Esophagus mucosa (tissue), 1 donor: Measurements from ENCODE around the gene PRR5. TPM values are rescaled to one million over a fixed set of nuclear protein-coding genes. Genes with fewer than 3 reads are reported as not detected.

ENCODE experiments used
- ATAC-seq: fragments of 200-7000 bp; cut with Tn5 transposase; one replicate; pipeline ENCODE4 v1.9.1; 2020
- total RNA-seq: library from RNA; stranded (reverse); gene quantifications from one replicate; pipeline ENCODE4 v1.2.4, GENCODE V29; 2023
- donor health status: DM: yes; HTN: yes; CAD: no.

The PRR5 gene
- total RNA-seq, 1 donor from 2014 or later: 11.1 TPM

GRCh38 chr22:44758344-44758973 lies 56.5 kb downstream of the PRR5 start:
- ATAC-seq: peak; percentile 21

GRCh38 chr22:44759001-44759400 lies 57.0 kb downstream of the PRR5 start:
- no peak for ATAC-seq

- ATAC-seq: no peak
These were observed 57.7 kb downstream of the PRR5 start for GRCh38 chr22:44759430-44760310.

GRCh38 chr22:44760476-44760875 lies 58.5 kb downstream of the PRR5 start:
- ATAC-seq: no peak

- ATAC-seq: no peak
These were observed 59.0 kb downstream of the PRR5 start for GRCh38 chr22:44761025-44761424.

- ATAC-seq: no peak
These were observed 62.4 kb downstream of the PRR5 start for GRCh38 chr22:44764373-44764772.

- no peak for ATAC-seq
These were observed 63.0 kb downstream of the PRR5 start for GRCh38 chr22:44764974-44765373.

GRCh38 chr22:44765571-44766285 lies 63.7 kb downstream of the PRR5 start:
- peak; percentile 17 for ATAC-seq

- no peak for ATAC-seq
These were observed 71.1 kb downstream of the PRR5 start for GRCh38 chr22:44773082-44773481.

- ATAC-seq: peak; percentile 48
These were observed 73.9 kb downstream of the PRR5 start for GRCh38 chr22:44775862-44776261.

- ATAC-seq: no peak
These were observed 74.8 kb downstream of the PRR5 start for GRCh38 chr22:44776605-44777363.

- no peak for ATAC-seq
These were observed 75.4 kb downstream of the PRR5 start for GRCh38 chr22:44777364-44777755.

- no peak for ATAC-seq
These were observed 79.0 kb downstream of the PRR5 start for GRCh38 chr22:44780876-44781449.

- no peak for ATAC-seq
These were observed 80.5 kb downstream of the PRR5 start for GRCh38 chr22:44782363-44782963.

GRCh38 chr22:44783091-44783490 lies 81.1 kb downstream of the PRR5 start:
- peak; percentile 17 for ATAC-seq

GRCh38 chr22:44783581-44783980 lies 81.6 kb downstream of the PRR5 start:
- ATAC-seq: peak; percentile 26

- no peak for ATAC-seq
These were observed 84.1 kb downstream of the PRR5 start for GRCh38 chr22:44786136-44786535.

GRCh38 chr22:44786610-44787009 lies 84.6 kb downstream of the PRR5 start:
- ATAC-seq: no peak
